ENCODE measurements around the gene RLN3.

RLN3 gene

DNA sequence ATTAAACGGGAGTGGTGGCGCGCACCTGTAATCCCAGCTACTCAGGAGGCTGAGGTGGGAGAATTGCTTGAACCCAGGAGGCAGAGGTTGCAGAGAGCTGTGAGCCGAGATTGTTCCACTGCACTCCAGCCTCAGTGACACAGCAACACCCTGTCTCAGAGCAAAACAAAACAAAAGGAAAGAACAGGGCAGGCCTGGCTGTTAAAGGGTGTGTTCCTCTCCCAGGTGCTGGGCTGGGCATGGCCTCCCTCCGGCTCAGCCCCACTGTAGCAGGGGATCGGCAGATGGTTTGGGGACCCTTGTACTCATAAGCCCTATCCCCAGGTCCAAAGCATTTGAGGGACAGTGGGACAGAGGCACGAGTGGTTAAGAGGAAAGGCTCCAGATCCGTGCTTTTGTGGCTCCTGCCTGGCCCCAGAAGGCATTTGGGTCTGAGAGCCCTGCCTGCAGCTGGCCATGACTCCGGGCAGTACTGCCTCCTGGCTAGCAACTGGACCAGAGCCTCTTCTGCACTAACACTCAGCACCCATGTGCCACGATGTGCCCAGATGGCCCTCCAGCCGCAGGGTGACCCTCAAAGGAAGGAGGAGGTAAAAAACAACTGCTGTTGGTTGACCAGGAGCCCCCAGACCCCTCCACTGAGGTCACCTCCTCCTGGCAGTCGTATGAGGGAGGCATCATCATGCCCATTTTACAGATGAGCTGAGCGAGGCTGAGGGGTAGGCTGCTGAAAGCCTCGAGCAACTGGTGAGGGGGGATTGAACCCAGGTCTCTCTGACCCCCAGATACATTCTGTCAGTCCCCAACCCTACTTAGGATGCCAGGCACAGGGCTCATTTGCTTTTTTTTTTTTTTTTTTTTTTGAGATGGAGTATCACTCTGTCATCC lies 31.8 kb upstream of the RLN3 start:
- no peak overlapping the region for H3K9ac ChIP-seq (ENCODE audit: low read length)
- H2BK12ac ChIP-seq (ENCODE audit: low read length in 2 of 2) = no peak overlapping the region
- H4K8ac ChIP-seq (ENCODE audit: low read length) = no peak overlapping the region
- H2AFZ ChIP-seq (ENCODE audit: low read depth, low read length) = no peak overlapping the region
- H2AK5ac ChIP-seq (ENCODE audit: low read length, severe bottlenecking) = no peak overlapping the region
- 92% methylated on average over 13 of the region's 14 CpGs for WGBS
- no peak overlapping the region for H3K18ac ChIP-seq (ENCODE audit: low read depth in 1 of 2, low read length in 2 of 2)
- H3K9me3 ChIP-seq (ENCODE audit: control insufficient read depth, low read length) = peaks cover 10% of the 10 kb centered on the region
- peaks cover 23 to 61% of the 10 kb centered on the region in 2 experiments for H3K36me3 ChIP-seq (ENCODE audit: control insufficient read depth in 1 of 2, insufficient read depth in 2 of 2, low read depth in 1 of 2, low read length in 2 of 2)
- no peak overlapping the region for H3K27ac ChIP-seq (ENCODE audit: low read length, poor library complexity, severe bottlenecking)
- no peak overlapping the region for H2BK15ac ChIP-seq (ENCODE audit: low read depth, poor library complexity, severe bottlenecking)
- DNase-seq = no peak
- H3K4me3 ChIP-seq (ENCODE audit: insufficient read depth in 1 of 2, low read depth in 1 of 2, low read length in 2 of 2) = no peak overlapping the region
- H3K27me3 ChIP-seq (ENCODE audit: control insufficient read depth in 1 of 2, insufficient read depth in 1 of 2, low read length in 2 of 2) = no peaks in the 10 kb centered on the region
- H3K4me2 ChIP-seq (ENCODE audit: low read length, poor library complexity, severe bottlenecking) = no peak overlapping the region
- H3K14ac ChIP-seq (ENCODE audit: low read length in 2 of 2) = no peak overlapping the region
- H2BK5ac ChIP-seq (ENCODE audit: low read depth, low read length, poor library complexity, severe bottlenecking) = no peak overlapping the region
- H2BK120ac ChIP-seq (ENCODE audit: low read depth, low read length) = no peak overlapping the region
- H3K4me1 ChIP-seq (ENCODE audit: control insufficient read depth, insufficient read depth, low read depth, low read length) = peaks cover 4% of the 10 kb centered on the region
- H3K4ac ChIP-seq (ENCODE audit: low read depth in 1 of 2, low read length in 2 of 2) = no peak overlapping the region
- H3K79me1 ChIP-seq (replicated peaks; ENCODE audit: low read length, poor library complexity, severe bottlenecking) = peaks cover 59% of the 10 kb centered on the region
- peak overlapping the region; percentile 21 for H4K91ac ChIP-seq (ENCODE audit: low read length)
- no peak overlapping the region for H3K23ac ChIP-seq (ENCODE audit: low read length in 2 of 2)

DNA sequence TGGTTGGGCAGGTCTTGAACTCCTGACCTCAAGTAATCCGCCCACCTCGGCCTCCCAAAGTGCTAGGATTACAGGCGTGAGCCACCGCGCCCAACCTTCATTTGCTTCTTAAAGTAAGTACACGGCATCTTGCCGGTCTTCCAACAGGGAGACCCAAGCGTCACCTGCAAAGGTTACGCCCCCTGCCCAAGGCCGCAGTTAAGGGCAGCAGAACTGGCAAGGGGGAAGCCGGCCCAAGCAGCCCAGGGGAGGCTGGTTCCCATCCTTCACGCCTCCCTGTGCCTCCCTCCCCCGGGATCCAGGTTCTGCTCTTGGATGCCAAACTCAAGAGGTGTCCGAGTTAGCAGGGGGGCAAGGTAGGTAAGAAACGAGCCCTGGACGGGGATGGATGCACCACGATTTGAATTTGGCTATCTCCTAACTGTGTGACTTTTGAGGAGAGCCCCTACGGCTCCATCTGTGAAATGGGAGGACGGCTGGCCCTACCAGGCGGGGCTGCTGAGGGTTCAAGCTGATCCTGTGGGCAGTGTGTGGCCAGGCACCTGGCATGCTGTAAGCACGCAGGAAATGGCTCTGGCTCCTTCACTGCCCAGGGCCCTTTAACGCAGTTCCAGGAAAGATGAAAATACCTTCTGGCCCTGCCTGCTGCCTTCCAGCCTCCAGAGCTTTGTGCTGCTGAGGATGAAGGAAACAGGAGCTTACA lies 30.9 kb upstream of the RLN3 start:
- H2BK5ac ChIP-seq (ENCODE audit: low read depth, low read length, poor library complexity, severe bottlenecking) = no peak overlapping the region
- no peak for DNase-seq
- no peak overlapping the region for H2BK15ac ChIP-seq (ENCODE audit: low read depth, poor library complexity, severe bottlenecking)
- H2AFZ ChIP-seq (ENCODE audit: low read depth, low read length) = no peak overlapping the region
- no peak overlapping the region for H4K8ac ChIP-seq (ENCODE audit: low read length)
- H3K18ac ChIP-seq (ENCODE audit: low read depth in 1 of 2, low read length in 2 of 2) = no peak overlapping the region
- H3K4me2 ChIP-seq (ENCODE audit: low read length, poor library complexity, severe bottlenecking) = no peak overlapping the region
- H2BK120ac ChIP-seq (ENCODE audit: low read depth, low read length) = no peak overlapping the region
- no peak overlapping the region for H3K4ac ChIP-seq (ENCODE audit: low read depth in 1 of 2, low read length in 2 of 2)
- WGBS = 94% methylated on average over 22 of the region's 22 CpGs
- no peaks in the 10 kb centered on the region for H3K27me3 ChIP-seq (ENCODE audit: control insufficient read depth in 1 of 2, insufficient read depth in 1 of 2, low read length in 2 of 2)
- H3K23ac ChIP-seq (ENCODE audit: low read length in 2 of 2) = no peak overlapping the region
- peaks cover 21 to 55% of the 10 kb centered on the region in 2 experiments for H3K36me3 ChIP-seq (ENCODE audit: control insufficient read depth in 1 of 2, insufficient read depth in 2 of 2, low read depth in 1 of 2, low read length in 2 of 2)
- peaks cover 4% of the 10 kb centered on the region for H3K4me1 ChIP-seq (ENCODE audit: control insufficient read depth, insufficient read depth, low read depth, low read length)
- H2AK5ac ChIP-seq (ENCODE audit: low read length, severe bottlenecking) = no peak overlapping the region
- no peak overlapping the region for H3K27ac ChIP-seq (ENCODE audit: low read length, poor library complexity, severe bottlenecking)
- no peak overlapping the region for H3K14ac ChIP-seq (ENCODE audit: low read length in 2 of 2)
- no peak overlapping the region for H3K4me3 ChIP-seq (ENCODE audit: insufficient read depth in 1 of 2, low read depth in 1 of 2, low read length in 2 of 2)
- H2BK12ac ChIP-seq (ENCODE audit: low read length in 2 of 2) = no peak overlapping the region
- H3K9me3 ChIP-seq (ENCODE audit: control insufficient read depth, low read length) = peaks cover 10% of the 10 kb centered on the region
- peaks cover 58% of the 10 kb centered on the region for H3K79me1 ChIP-seq (replicated peaks; ENCODE audit: low read length, poor library complexity, severe bottlenecking)
- H4K91ac ChIP-seq (ENCODE audit: low read length) = no peak overlapping the region
- H3K9ac ChIP-seq (ENCODE audit: low read length) = no peak overlapping the region

DNA sequence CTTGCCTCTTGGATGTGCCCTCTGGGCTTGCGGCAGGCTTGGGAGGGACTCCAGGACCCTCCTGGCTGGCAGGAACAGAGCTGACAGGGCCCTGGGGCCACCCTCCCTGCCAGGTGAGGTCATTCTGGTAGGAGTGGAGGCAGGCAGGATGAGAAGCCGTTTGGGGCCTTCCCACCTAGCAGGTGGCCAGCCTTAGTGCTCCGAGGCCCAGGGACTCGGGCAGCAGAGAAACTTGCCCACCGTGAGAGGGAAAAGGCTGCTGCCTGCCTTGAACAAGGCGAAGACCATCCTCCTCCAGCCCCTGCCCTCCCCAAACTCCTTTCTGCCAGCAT lies 30.4 kb upstream of the RLN3 start:
- no peak overlapping the region for H3K18ac ChIP-seq (ENCODE audit: low read depth in 1 of 2, low read length in 2 of 2)
- H3K4me1 ChIP-seq (ENCODE audit: control insufficient read depth, insufficient read depth, low read depth, low read length) = peaks cover 4% of the 10 kb centered on the region
- no peak overlapping the region for H2AFZ ChIP-seq (ENCODE audit: low read depth, low read length)
- H2BK120ac ChIP-seq (ENCODE audit: low read depth, low read length) = no peak overlapping the region
- no peak overlapping the region for H4K91ac ChIP-seq (ENCODE audit: low read length)
- H3K4me2 ChIP-seq (ENCODE audit: low read length, poor library complexity, severe bottlenecking) = no peak overlapping the region
- H3K79me1 ChIP-seq (replicated peaks; ENCODE audit: low read length, poor library complexity, severe bottlenecking) = peaks cover 54% of the 10 kb centered on the region
- no peak overlapping the region for H2BK15ac ChIP-seq (ENCODE audit: low read depth, poor library complexity, severe bottlenecking)
- H3K4me3 ChIP-seq (ENCODE audit: insufficient read depth in 1 of 2, low read depth in 1 of 2, low read length in 2 of 2) = no peak overlapping the region
- peaks cover 16 to 50% of the 10 kb centered on the region in 2 experiments for H3K36me3 ChIP-seq (ENCODE audit: control insufficient read depth in 1 of 2, insufficient read depth in 2 of 2, low read depth in 1 of 2, low read length in 2 of 2)
- no peak overlapping the region for H2BK12ac ChIP-seq (ENCODE audit: low read length in 2 of 2)
- no peak overlapping the region for H3K14ac ChIP-seq (ENCODE audit: low read length in 2 of 2)
- H3K9me3 ChIP-seq (ENCODE audit: control insufficient read depth, low read length) = peaks cover 10% of the 10 kb centered on the region
- H3K27ac ChIP-seq (ENCODE audit: low read length, poor library complexity, severe bottlenecking) = no peak overlapping the region
- no peaks in the 10 kb centered on the region for H3K27me3 ChIP-seq (ENCODE audit: control insufficient read depth in 1 of 2, insufficient read depth in 1 of 2, low read length in 2 of 2)
- DNase-seq = no peak
- no peak overlapping the region for H4K8ac ChIP-seq (ENCODE audit: low read length)
- no peak overlapping the region for H3K4ac ChIP-seq (ENCODE audit: low read depth in 1 of 2, low read length in 2 of 2)
- no peak overlapping the region for H2AK5ac ChIP-seq (ENCODE audit: low read length, severe bottlenecking)
- no peak overlapping the region for H3K23ac ChIP-seq (ENCODE audit: low read length in 2 of 2)
- H3K9ac ChIP-seq (ENCODE audit: low read length) = no peak overlapping the region
- H2BK5ac ChIP-seq (ENCODE audit: low read depth, low read length, poor library complexity, severe bottlenecking) = no peak overlapping the region
- WGBS = 97% methylated on average over 6 of the region's 6 CpGs

DNA sequence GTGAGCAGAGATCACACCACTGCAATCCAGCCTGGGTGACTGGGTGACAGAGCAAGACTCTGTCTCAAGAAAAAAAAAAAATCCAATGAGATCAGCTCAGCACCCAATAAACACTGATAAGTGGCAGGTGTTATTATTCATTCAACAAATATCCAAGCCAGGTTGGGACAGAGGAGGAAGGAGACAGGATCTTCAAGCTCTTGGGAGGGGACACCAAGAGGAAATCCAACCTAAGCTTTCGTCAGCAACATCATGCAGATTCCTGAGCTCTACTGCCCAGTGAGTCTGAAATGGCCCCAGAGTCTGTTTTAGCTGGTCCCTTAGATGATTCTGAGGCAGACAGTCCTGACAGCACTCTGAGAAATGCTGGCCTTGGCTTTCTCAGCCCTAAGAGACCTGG lies 29.5 kb upstream of the RLN3 start:
- Histone ChIP-seq H3K27ac (ENCODE audit: low read length, poor library complexity, severe bottlenecking) (no peak overlapping the region), H2AK5ac (ENCODE audit: low read length, severe bottlenecking) (no peak overlapping the region), H2BK5ac (ENCODE audit: low read depth, low read length, poor library complexity, severe bottlenecking) (no peak overlapping the region), H3K4me3 (ENCODE audit: insufficient read depth in 1 of 2, low read depth in 1 of 2, low read length in 2 of 2) (no peak overlapping the region), H2BK120ac (ENCODE audit: low read depth, low read length) (no peak overlapping the region), H3K27me3 (ENCODE audit: control insufficient read depth in 1 of 2, insufficient read depth in 1 of 2, low read length in 2 of 2) (no peaks in the 10 kb centered on the region), H3K23ac (ENCODE audit: low read length in 2 of 2) (no peak overlapping the region), H3K4me1 (ENCODE audit: control insufficient read depth, insufficient read depth, low read depth, low read length) (peaks cover 6% of the 10 kb centered on the region), H3K18ac (ENCODE audit: low read depth in 1 of 2, low read length in 2 of 2) (no peak overlapping the region), H4K8ac (ENCODE audit: low read length) (no peak overlapping the region), H3K14ac (ENCODE audit: low read length in 2 of 2) (no peak overlapping the region), H3K4me2 (ENCODE audit: low read length, poor library complexity, severe bottlenecking) (no peak overlapping the region), H3K9me3 (ENCODE audit: control insufficient read depth, low read length) (peaks cover 10% of the 10 kb centered on the region), H3K79me1 (replicated peaks; ENCODE audit: low read length, poor library complexity, severe bottlenecking) (peaks cover 50% of the 10 kb centered on the region), H4K91ac (ENCODE audit: low read length) (no peak overlapping the region), H3K36me3 (ENCODE audit: control insufficient read depth in 1 of 2, insufficient read depth in 2 of 2, low read depth in 1 of 2, low read length in 2 of 2) (peaks cover 13 to 45% of the 10 kb centered on the region in 2 experiments), H2BK12ac (ENCODE audit: low read length in 2 of 2) (no peak overlapping the region), H2BK15ac (ENCODE audit: low read depth, poor library complexity, severe bottlenecking) (no peak overlapping the region), H2AFZ (ENCODE audit: low read depth, low read length) (no peak overlapping the region), H3K9ac (ENCODE audit: low read length) (no peak overlapping the region), H3K4ac (ENCODE audit: low read depth in 1 of 2, low read length in 2 of 2) (no peak overlapping the region)
- 96% methylated on average over 1 of the region's 1 CpG for WGBS
- DNase-seq = no peak
